Pancreas (tissue), 10 donors: ENCODE measurements around the gene ZNF485. TPM values are rescaled to one million over a fixed set of nuclear protein-coding genes. Genes with fewer than 3 reads are reported as not detected.

ENCODE experiments used
- ATAC-seq, 4 donors: fragments of 200-7000 bp; cut with Tn5 transposase; one replicate each; pipeline versions ENCODE4 v1.8.0 to v1.9.1; 2020; ENCODE audit warnings: mild to moderate bottlenecking in 4 of 4, moderate library complexity in 4 of 4
- DNase-seq, 6 donors: peaks; one replicate each; pipeline ENCODE4 v3.0.0-alpha.2; 2020
- FAIRE-seq: peaks from 2 replicates; lab custom pipeline; 2012; peaks lifted over from hg19 to GRCh38; lab: Jason Lieb, UNC
- H3K27ac ChIP-seq, 4 donors: fragments of 200-600 bp; sonication (generic); 1 replicate in 3 of 4; 2 replicates in 1 of 4; pipeline versions ENCODE4 v1.5.0 to v1.8.0; 2020
- H3K27me3 ChIP-seq, 4 donors: fragments of 200-600 bp; one replicate each; pipeline ENCODE4 v1.8.0; 2021
- H3K36me3 ChIP-seq, 3 donors: fragments of 200-600 bp; sonication (generic) in 1 of 3; one replicate each; pipeline versions ENCODE4 v1.5.0 to v1.8.0; 2020 to 2021
- H3K4me1 ChIP-seq, 3 donors: fragments of 200-600 bp; one replicate each; pipeline ENCODE4 v1.8.0; 2021
- H3K4me3 ChIP-seq, 4 donors: fragments of 200-600 bp; sonication (generic) in 2 of 4; one replicate each; pipeline versions ENCODE4 v1.5.0 to v1.8.0; 2020 to 2021
- H3K9me3 ChIP-seq, 4 donors: fragments of 200-600 bp; one replicate each; pipeline ENCODE4 v1.8.0; 2021
- CTCF ChIP-seq, 4 donors: fragments of 200-600 bp; sonication (generic) in 3 of 4; IDR thresholded peaks; one replicate each; pipeline versions ENCODE4 v1.5.0 to v1.8.0; 2021; ENCODE audit warnings: antibody characterized with exemption in 4 of 4
- WGBS, 2 donors: extraction: QIAGEN DNeasy Blood & Tissue Kit; methylation state at CpG; one replicate each; pipeline ENCODE4 v1.1.7; 2013; 5-methylcytosine and 5-hydroxymethylcytosine counted together
- intact Hi-C, 3 donors: fragments of 100-400 bp; cut with DNase I; formaldehyde crosslinking; loops; one replicate each; pipeline versions ENCODE4 v1.11.1 to v1.14.2; 2022
- polyA plus RNA-seq, 2 donors: library from polyadenylated mRNA; stranded (reverse); fragments of 200-250 nt; gene quantifications; one replicate each; pipeline ENCODE4 v1.2.3, GENCODE V29; 2013
- total RNA-seq, 6 donors: library from RNA; stranded (reverse); fragmentation: NEBNext Ultra II Directional in 4 of 6; extraction: Animal tissue kit (Norgen Biotek cat#: 25700) in 4 of 6; gene quantifications; one replicate each; pipeline versions ENCODE4 v1.2.1 to v1.2.4, GENCODE V29; 2021 to 2023
- donor health status: healthy with polysubstance abuse.
- donor health status: DM: no; HTN: no; CAD: no; lungs with moderate emphysema.
- donor health status: DM: no; HTN: no; CAD: no.
- donor health status: control.
- donor health status: control.
- donor health status: Bipolar disorder and iron deficiency.
- donor health status: DM: yes; HTN: yes; CAD: no.
- donor health status: DM: no; HTN: no; CAD: no.
- donor health status: DM: no; HTN: no; CAD: no.
- donor health status: DM: yes; HTN: yes; CAD: no.

The ZNF485 gene
- total and polyA plus RNA-seq, 8 donors, result 2.8 to 5.7 (median 4.2) TPM

GRCh38 chr10:43591303-43591904 is 14.8 kb upstream of the ZNF485 start:
- Histone ChIP-seq H3K4me1 (no peaks in the 10 kb centered on the region), H3K4me3 (no peak overlapping the region), H3K9me3 (no peaks in the 10 kb centered on the region), H3K27ac (no peak overlapping the region), H3K36me3 (no peaks in the 10 kb centered on the region), H3K27me3 (no peaks in the 10 kb centered on the region)
- no peak for DNase-seq
- no peak for FAIRE-seq
- 75 to 77% methylated on average over 5 of the region's 5 CpGs for WGBS, 2 donors
- intact Hi-C loops, result no loop called here
- no peak for TF ChIP-seq CTCF (IDR thresholded peaks at IDR 0.05)
- no peak for ATAC-seq

- Histone ChIP-seq H3K36me3 (no peaks in the 10 kb centered on the region), H3K27me3 (no peaks in the 10 kb centered on the region), H3K9me3 (no peaks in the 10 kb centered on the region), H3K4me1 (no peaks in the 10 kb centered on the region), H3K4me3 (peak overlapping the region in 2 of 4 donors; percentile 11), H3K27ac (no peak overlapping the region)
- FAIRE-seq (no peak), ATAC-seq (peak; percentile 43 to 82 (median 74)), DNase-seq (peak in 1 of 6 donors; percentile 13)
- no peak for TF ChIP-seq CTCF (IDR thresholded peaks at IDR 0.05)
- intact Hi-C loops, result no loop called here
- WGBS, 2 donors, result 21 to 25% methylated on average over 8 of the region's 8 CpGs
Observed at GRCh38 chr10:43594944-43595589, 11.2 kb upstream of the ZNF485 start.

- intact Hi-C loops, result no loop called here
- H3K9me3 ChIP-seq, result no peaks in the 10 kb centered on the region
- FAIRE-seq, result no peak
- no peaks in the 10 kb centered on the region for H3K4me1 ChIP-seq
- no peaks in the 10 kb centered on the region for H3K36me3 ChIP-seq
- no peak for DNase-seq
- peak in 3 of 4 donors; percentile 18 to 31 (median 24) for ATAC-seq
- no peaks in the 10 kb centered on the region for H3K27me3 ChIP-seq
- no peak overlapping the region for H3K27ac ChIP-seq
- TF ChIP-seq CTCF (IDR thresholded peaks at IDR 0.05), result no peak
- WGBS, 2 donors, result 84 to 85% methylated on average over 7 of the region's 7 CpGs
- H3K4me3 ChIP-seq, result no peak overlapping the region
Observed at GRCh38 chr10:43595739-43596298, 10.4 kb upstream of the ZNF485 start.

- no peak for DNase-seq
- Histone ChIP-seq H3K9me3 (no peaks in the 10 kb centered on the region), H3K27me3 (no peaks in the 10 kb centered on the region), H3K36me3 (no peaks in the 10 kb centered on the region), H3K4me3 (no peak overlapping the region), H3K27ac (no peak overlapping the region), H3K4me1 (no peaks in the 10 kb centered on the region)
- 92 to 96% methylated on average over 4 of the region's 4 CpGs for WGBS, 2 donors
- intact Hi-C loops, result no loop called here
- TF ChIP-seq CTCF (IDR thresholded peaks at IDR 0.05), result no peak
- FAIRE-seq, result no peak
- ATAC-seq, result peak in 1 of 4 donors; percentile 39
Observed at GRCh38 chr10:43596546-43596945, 9.7 kb upstream of the ZNF485 start.

GRCh38 chr10:43598446-43598845 is 7.8 kb upstream of the ZNF485 start:
- no peak for TF ChIP-seq CTCF (IDR thresholded peaks at IDR 0.05)
- FAIRE-seq, result no peak

More at GRCh38 chr10:43598446-43598845, 7.8 kb upstream of the ZNF485 start:
- no peak overlapping the region for H3K4me3 ChIP-seq
- H3K27ac ChIP-seq, result no peak overlapping the region
- 63 to 69% methylated on average over 2 of the region's 2 CpGs for WGBS, 2 donors
- ATAC-seq (no peak), DNase-seq (no peak)
- no peaks in the 10 kb centered on the region for H3K4me1 ChIP-seq
- H3K9me3 ChIP-seq, result no peaks in the 10 kb centered on the region
- intact Hi-C loops, result no loop called here
- no peaks in the 10 kb centered on the region for H3K27me3 ChIP-seq
- H3K36me3 ChIP-seq, result no peaks in the 10 kb centered on the region
